Measurements from ENCODE around the gene SLC25A30. TPM values are rescaled to one million over a fixed set of nuclear protein-coding genes. Genes with fewer than 3 reads are reported as not detected.

Gene SLC25A30
- total RNA-seq, 6 experiments from 2014 or later: 16.1 to 60.4 (median 45.0) TPM

GRCh38 chr13:45441633-45442032 is 23.5 kb upstream of the SLC25A30 start:
- DNase-seq (peak in 1 of 3 donors; percentile 47), ATAC-seq (peak; percentile 51 to 64 (median 57))
- H3K4me3 ChIP-seq: no peak overlapping the region
- H3K27ac ChIP-seq: peak overlapping the region; percentile 52 to 96 (median 94)
- intact Hi-C loops (cut with DNase I): no loop called here
- peaks cover 0 to 44% (median 16%) of the 10 kb centered on the region in 4 donors for H3K4me1 ChIP-seq
- H3K27me3 ChIP-seq: no peaks in the 10 kb centered on the region
- H3K36me3 ChIP-seq: no peaks in the 10 kb centered on the region
- H3K9me3 ChIP-seq: no peaks in the 10 kb centered on the region
- 9% methylated on average over 2 of the region's 2 CpGs for WGBS (ENCODE audit: insufficient coverage, low coverage, low lambda C conversion rate, missing lambda C conversion rate)
- peak; percentile 28 to 47 (median 34) for TF ChIP-seq CTCF (IDR thresholded peaks at IDR 0.05)
- peak; percentile 44 for TF ChIP-seq POLR2A (IDR thresholded peaks at IDR 0.05)

GRCh38 chr13:45439781-45440462 is 21.7 kb upstream of the SLC25A30 start:
- 52% methylated on average over 2 of the region's 3 CpGs for WGBS (ENCODE audit: insufficient coverage, low coverage, low lambda C conversion rate, missing lambda C conversion rate)
- ATAC-seq (no peak), DNase-seq (peak in 1 of 3 donors; percentile 9)
- no peaks in the 10 kb centered on the region for H3K9me3 ChIP-seq
- H3K27me3 ChIP-seq: no peaks in the 10 kb centered on the region
- intact Hi-C loops (cut with DNase I): no loop called here
- no peak overlapping the region for H3K4me3 ChIP-seq
- TF ChIP-seq POLR2A (IDR thresholded peaks at IDR 0.05) (no peak), CTCF (IDR thresholded peaks at IDR 0.05) (no peak)
- H3K27ac ChIP-seq: peak overlapping the region; percentile 52 to 96 (median 94)
- peaks cover 0 to 54% (median 16%) of the 10 kb centered on the region in 4 donors for H3K4me1 ChIP-seq
- H3K36me3 ChIP-seq: no peaks in the 10 kb centered on the region

GRCh38 chr13:45439008-45439407 is 20.8 kb upstream of the SLC25A30 start:
- intact Hi-C loops (cut with DNase I): no loop called here
- WGBS (ENCODE audit: insufficient coverage, low coverage, low lambda C conversion rate, missing lambda C conversion rate): 95% methylated on average over 3 of the region's 4 CpGs
- no peaks in the 10 kb centered on the region for H3K27me3 ChIP-seq

GRCh38 chr13:45437947-45438346 is 19.8 kb upstream of the SLC25A30 start:
- H3K4me3 ChIP-seq: no peak overlapping the region
- no peaks in the 10 kb centered on the region for H3K36me3 ChIP-seq
- H3K4me1 ChIP-seq: peaks cover 0 to 57% (median 16%) of the 10 kb centered on the region in 4 donors
- intact Hi-C loops (cut with DNase I): no loop called here
- H3K27me3 ChIP-seq: no peaks in the 10 kb centered on the region
- peak in 1 of 3 donors; percentile 11 for DNase-seq
- TF ChIP-seq CTCF (IDR thresholded peaks at IDR 0.05) (no peak), POLR2A (IDR thresholded peaks at IDR 0.05) (no peak)
- peak overlapping the region in 2 of 3 donors; percentile 44 to 94 for H3K27ac ChIP-seq
- no peaks in the 10 kb centered on the region for H3K9me3 ChIP-seq
- WGBS (ENCODE audit: insufficient coverage, low coverage, low lambda C conversion rate, missing lambda C conversion rate): 71% methylated on average over 3 of the region's 4 CpGs
- ATAC-seq: no peak

More at GRCh38 chr13:45439008-45439407, 20.8 kb upstream of the SLC25A30 start:
- ATAC-seq (no peak), DNase-seq (peak in 1 of 3 donors; percentile 9)
- TF ChIP-seq CTCF (IDR thresholded peaks at IDR 0.05) (no peak), POLR2A (IDR thresholded peaks at IDR 0.05) (no peak)
- no peaks in the 10 kb centered on the region for H3K9me3 ChIP-seq
- H3K27ac ChIP-seq: peak overlapping the region in 2 of 3 donors; percentile 94 to 96
- no peaks in the 10 kb centered on the region for H3K36me3 ChIP-seq
- no peak overlapping the region for H3K4me3 ChIP-seq
- H3K4me1 ChIP-seq: peaks cover 0 to 57% (median 16%) of the 10 kb centered on the region in 4 donors

Data from right lobe of liver (tissue), 6 donors.